IMR-90 (cell line): ENCODE measurements around the gene BMAL2.

Experiments
- CTCF ChIP-seq: conservative IDR thresholded peaks from 2 replicates; pipeline ENCODE4 v1.5.1; 2012; ENCODE audit warnings: mild to moderate bottlenecking, low read depth, low read length, improper control_type of control experiment
- NFE2L2 ChIP-seq: fragments of 150-350 bp; IDR thresholded peaks from 2 replicates; pipeline ENCODE4 v1.6.1; 2016; ENCODE audit warnings: low read depth, mild to moderate bottlenecking, low read length
- POLR2A ChIP-seq: IDR thresholded peaks from 2 replicates; pipeline ENCODE4 v1.6.1; 2012; ENCODE audit warnings: mild to moderate bottlenecking, low read depth, low read length
- RCOR1 ChIP-seq: IDR thresholded peaks from 2 replicates; pipeline ENCODE4 v1.6.1; 2012; ENCODE audit warnings: mild to moderate bottlenecking, low read length, improper control_type of control experiment; ENCODE audit not compliant: insufficient replicate concordance

GRCh38 chr12:27330846-27331245 is 1.8 kb upstream of the BMAL2 start:
- TF ChIP-seq CTCF (no peak), NFE2L2 (no peak), RCOR1 (no peak), POLR2A (no peak)
